HepG2 (cell line): ENCODE results near the gene VWCE. TPM values are rescaled to one million over a fixed set of nuclear protein-coding genes. Genes with fewer than 3 reads are reported as not detected.

Source experiments
- ATAD3A ChIP-seq: sonication (generic); formaldehyde crosslinking; IDR thresholded peaks from 2 replicates; pipeline ENCODE4 v1.4.0; 2020; ENCODE audit warnings: missing genetic modification reagents
- CCAR2 ChIP-seq: fragments of 200-400 bp; formaldehyde crosslinking; optimal IDR thresholded peaks from 2 replicates; pipeline ENCODE3; 2018; ENCODE audit warnings: low read depth, mild to moderate bottlenecking, low read length, moderate library complexity
- CHD2 ChIP-seq: IDR thresholded peaks from 2 replicates; pipeline ENCODE4 v1.6.1; 2011; ENCODE audit warnings: low read depth, low read length, improper control_type of control experiment
- CSRNP2 ChIP-seq: sonication (generic); formaldehyde crosslinking; conservative IDR thresholded peaks from 2 replicates; pipeline ENCODE4 v1.8.0; 2022; ENCODE audit warnings: low read depth, missing genetic modification reagents
- HNF4G ChIP-seq, 2 experiments: sonication (generic) in 1 of 2; formaldehyde crosslinking in 1 of 2; IDR thresholded peaks; 2 replicates each; pipeline versions ENCODE4 v1.4.0 to v1.6.1; 2011 to 2020; ENCODE audit warnings: borderline replicate concordance in 2 of 2, low read depth in 2 of 2, mild to moderate bottlenecking in 2 of 2, low read length in 1 of 2, missing genetic modification reagents in 1 of 2, moderate library complexity in 1 of 2
- IRF9 ChIP-seq: sonication (generic); formaldehyde crosslinking; IDR thresholded peaks from 2 replicates; pipeline ENCODE4 v1.8.0; 2022; ENCODE audit warnings: missing genetic modification reagents, mild to moderate bottlenecking, borderline replicate concordance
- MIER2 ChIP-seq: IDR thresholded peaks from 2 replicates; pipeline ENCODE4 v1.6.1; 2016; ENCODE audit warnings: missing biosample characterization, missing genetic modification reagents
- NAIF1 ChIP-seq: sonication (generic); formaldehyde crosslinking; IDR thresholded peaks from 2 replicates; pipeline ENCODE4 v1.5.0; 2020; ENCODE audit warnings: mild to moderate bottlenecking, missing genetic modification reagents, borderline replicate concordance
- NCOA5 ChIP-seq: sonication (generic); formaldehyde crosslinking; IDR thresholded peaks from 2 replicates; pipeline ENCODE4 v1.4.0; 2020; ENCODE audit warnings: missing genetic modification reagents
- RBFOX2 ChIP-seq: fragments of 200-400 bp; formaldehyde crosslinking; IDR thresholded peaks from 2 replicates; pipeline ENCODE4 v1.6.1; 2017; ENCODE audit warnings: low read depth, mild to moderate bottlenecking, low read length
- REL ChIP-seq: sonication (generic); formaldehyde crosslinking; conservative IDR thresholded peaks from 2 replicates; pipeline ENCODE4 v1.8.0; 2022; ENCODE audit warnings: mild to moderate bottlenecking, missing genetic modification reagents, moderate library complexity
- RFX5 ChIP-seq: IDR thresholded peaks from 2 replicates; pipeline ENCODE4 v1.6.1; 2011; ENCODE audit warnings: low read depth, low read length, improper control_type of control experiment
- TAF1 ChIP-seq: sonication (generic); formaldehyde crosslinking; IDR thresholded peaks from 2 replicates; pipeline ENCODE4 v1.4.0; 2020; ENCODE audit warnings: missing genetic modification reagents
- YY1 ChIP-seq: IDR thresholded peaks from 2 replicates; pipeline ENCODE4 v1.6.1; 2011; ENCODE audit warnings: low read length, low read depth, moderate library complexity, mild to moderate bottlenecking; ENCODE audit not compliant: insufficient read depth, insufficient replicate concordance
- ZNF382 ChIP-seq: sonication (generic); formaldehyde crosslinking; IDR thresholded peaks from 2 replicates; pipeline ENCODE4 v1.5.0; 2020; ENCODE audit warnings: missing genetic modification reagents, mild to moderate bottlenecking, borderline replicate concordance
- ZNF451 ChIP-seq: sonication (generic); formaldehyde crosslinking; IDR thresholded peaks from 2 replicates; pipeline ENCODE4 v1.5.0; 2020; ENCODE audit warnings: mild to moderate bottlenecking, missing genetic modification reagents
- ZNF512B ChIP-seq: sonication (generic); formaldehyde crosslinking; IDR thresholded peaks from 2 replicates; pipeline ENCODE4 v1.5.1; 2020; ENCODE audit warnings: missing genetic modification reagents, mild to moderate bottlenecking, borderline replicate concordance
- ZNF713 ChIP-seq: sonication (generic); formaldehyde crosslinking; IDR thresholded peaks from 2 replicates; pipeline ENCODE4 v1.4.0; 2020; ENCODE audit warnings: mild to moderate bottlenecking, missing genetic modification reagents
- ZNF749 ChIP-seq: sonication (generic); formaldehyde crosslinking; IDR thresholded peaks from 2 replicates; pipeline ENCODE4 v1.8.0; 2022; ENCODE audit warnings: mild to moderate bottlenecking, missing genetic modification reagents, moderate library complexity, borderline replicate concordance
- ZXDC ChIP-seq: sonication (generic); formaldehyde crosslinking; IDR thresholded peaks from 2 replicates; pipeline ENCODE4 v1.5.0; 2020; ENCODE audit warnings: mild to moderate bottlenecking, missing genetic modification reagents
- polyA plus RNA-seq, 8 experiments: library from polyadenylated mRNA; depleted of rRNA in 3 of 8; stranded (reverse) in 7 of 8; unstranded in 1 of 8; fragments of >200 nt; fragmentation: Illumina TruSeq in 4 of 8; extraction: Trizol in 4 of 8; gene quantifications; 2 replicates each; pipeline versions ENCODE4 v1.2.1 to v1.2.3, GENCODE V29; 2011 to 2016; ENCODE audit warnings: low read depth in 4 of 8, missing spikeins in 1 of 8, mixed read lengths in 1 of 8; ENCODE audit not compliant: insufficient read depth in 1 of 8
- total RNA-seq, 5 experiments: library from RNA; depleted of rRNA; stranded (reverse); fragments of >200 nt; fragmentation: Illumina TruSeq; extraction: Trizol; gene quantifications; 2 replicates each; pipeline ENCODE4 v1.2.3, GENCODE V29; 2016; ENCODE audit warnings: low read depth in 1 of 5

The VWCE gene
- total and polyA plus RNA-seq, 2 of the 13 experiments (the other 11 are each of a cell fraction or from before 2014, with no cell fraction given): 27.6 to 58.3 TPM

GRCh38 chr11:61294717-61295595, at the start of gene VWCE (continued):
- peak; percentile 43; the same call in 1 of the 2 replicates for TF ChIP-seq TAF1 (CRISPR knock-in tag)
- TF ChIP-seq NCOA5 (CRISPR knock-in tag): no peak
- TF ChIP-seq ZNF512B: peak; percentile 60; the same call in 1 of the 2 replicates
- TF ChIP-seq ZNF451: no peak
- TF ChIP-seq CSRNP2: no peak; the same call in 1 of the 2 replicates
- TF ChIP-seq HNF4G (IDR thresholded peaks at IDR 0.05; ENCODE audit: borderline replicate concordance, low read depth, low read length): peak; percentile 71
- peak; percentile 70; the same call in 1 of the 2 replicates for TF ChIP-seq HNF4G (CRISPR knock-in tag; IDR thresholded peaks at IDR 0.05; ENCODE audit: borderline replicate concordance, low read depth)
- no peak for TF ChIP-seq ATAD3A (CRISPR knock-in tag)
- peak; percentile 83; the same call in 1 of the 2 replicates for TF ChIP-seq REL (CRISPR knock-in tag)
- no peak for TF ChIP-seq ZNF382 (CRISPR knock-in tag)
- no peak for TF ChIP-seq CCAR2
- no peak for TF ChIP-seq NAIF1 (CRISPR knock-in tag)
- no peak for TF ChIP-seq ZNF749 (CRISPR knock-in tag)
- no peak for TF ChIP-seq IRF9 (CRISPR knock-in tag)
- no peak for TF ChIP-seq ZNF713 (CRISPR knock-in tag)
- peak; percentile 96 for TF ChIP-seq RBFOX2
- no peak for TF ChIP-seq MIER2 (CRISPR knock-in tag)
- no peak for TF ChIP-seq CHD2
- TF ChIP-seq ZXDC (CRISPR knock-in tag): no peak
- TF ChIP-seq RFX5: no peak
- no peak for TF ChIP-seq YY1
